Erythroblast (primary cell): ENCODE data around the gene NPIPA5.

Source experiments
- GATA1 ChIP-seq: IDR thresholded peaks from 2 replicates; pipeline ENCODE4 v1.6.1; 2011; ENCODE audit warnings: low read depth, mild to moderate bottlenecking, control low read depth, low read length, moderate library complexity
- POLR2A ChIP-seq: IDR thresholded peaks from 2 replicates; pipeline ENCODE4 v1.6.1; 2011; ENCODE audit warnings: mild to moderate bottlenecking, low read length

- TF ChIP-seq POLR2A: no peak
- no peak for TF ChIP-seq GATA1
Measured at GRCh38 chr16:15417197-15417596, 39.1 kb upstream of the NPIPA5 start.
